Measurements from ENCODE around the gene ZNF44.
"Not testable (repeated sequence)": the region's sequence is repeated elsewhere in the genome, so short reads cannot be mapped to it uniquely, and the experiment has no call there.

Gene ZNF44

GRCh38 chr19:12294249-12295158 is at the start of gene ZNF44:
Gene ZNF44, minus strand, starts transcription at chr19:12294883. Its CDS starts 189 bp downstream, at chr19:12294694.
- DNase-seq (ENCODE audit: low read depth in 2 of 2): peak; percentile 70 to 78

- peak; percentile 71 to 75 for DNase-seq (ENCODE audit: low read depth in 2 of 2)
These were observed 38.8 kb upstream of the ZNF44 start, which contains the start of gene ZNF563 for GRCh38 chr19:12333162-12334159. Gene ZNF563, minus strand, starts transcription at chr19:12333633. Its CDS starts 151 bp downstream, at chr19:12333482.

GRCh38 chr19:12331211-12331941 is 36.7 kb upstream of the ZNF44 start:
- DNase-seq (ENCODE audit: low read depth in 2 of 2): no peak

- no peak for DNase-seq (ENCODE audit: low read depth in 2 of 2)
These were observed 35.7 kb upstream of the ZNF44 start for GRCh38 chr19:12330340-12330739.

GRCh38 chr19:12325690-12326089 is 31.0 kb upstream of the ZNF44 start:
- no peak for DNase-seq (ENCODE audit: low read depth in 2 of 2)

GRCh38 chr19:12318782-12319413 is 24.2 kb upstream of the ZNF44 start:
- DNase-seq (ENCODE audit: low read depth in 2 of 2): no peak

- DNase-seq (ENCODE audit: low read depth in 2 of 2): no peak
These were observed 19.9 kb upstream of the ZNF44 start for GRCh38 chr19:12314553-12314952.

- not testable (repeated sequence) for DNase-seq (ENCODE audit: low read depth in 2 of 2)
These were observed 14.2 kb upstream of the ZNF44 start for GRCh38 chr19:12308891-12309290.

GRCh38 chr19:12295191-12295590 is 508 bp upstream of the ZNF44 start:
- DNase-seq (ENCODE audit: low read depth in 2 of 2): no peak

- DNase-seq (ENCODE audit: low read depth in 2 of 2): no peak
These were observed 870 bp downstream of the ZNF44 start for GRCh38 chr19:12293777-12294248.

- no peak for DNase-seq (ENCODE audit: low read depth in 2 of 2)
These were observed 5.0 kb downstream of the ZNF44 start for GRCh38 chr19:12289790-12290065.

GRCh38 chr19:12287958-12288500 is 6.7 kb downstream of the ZNF44 start:
- no peak for DNase-seq (ENCODE audit: low read depth in 2 of 2)

GRCh38 chr19:12284631-12285030 is 10.1 kb downstream of the ZNF44 start:
- DNase-seq (ENCODE audit: low read depth in 2 of 2): no peak

GRCh38 chr19:12284226-12284625 is 10.5 kb downstream of the ZNF44 start:
- DNase-seq (ENCODE audit: low read depth in 2 of 2): no peak

- no peak for DNase-seq (ENCODE audit: low read depth in 2 of 2)
These were observed 16.0 kb downstream of the ZNF44 start for GRCh38 chr19:12278713-12279112.

GRCh38 chr19:12272980-12273901 is 21.4 kb downstream of the ZNF44 start:
- DNase-seq (ENCODE audit: low read depth in 2 of 2): no peak

- no peak for DNase-seq (ENCODE audit: low read depth in 2 of 2)
These were observed 22.3 kb downstream of the ZNF44 start for GRCh38 chr19:12272386-12272785.

GRCh38 chr19:12270854-12271253 is 23.8 kb downstream of the ZNF44 start:
- no peak for DNase-seq (ENCODE audit: low read depth in 2 of 2)

- no peak for DNase-seq (ENCODE audit: low read depth in 2 of 2)
These were observed 28.6 kb downstream of the ZNF44 start for GRCh38 chr19:12265921-12266704.

Measured in fibroblast of skin of left biceps (primary cell).